ENCODE results near the gene SIAH2. TPM values are rescaled to one million over a fixed set of nuclear protein-coding genes. Genes with fewer than 3 reads are reported as not detected.

SIAH2 gene
- total and polyA plus RNA-seq, 7 experiments from 2014 or later = 13.9 to 39.2 (median 27.4) TPM

Other genes starting within 250 kb of the SIAH2 start
- gene SERP1, start 216.7 kb downstream of the SIAH2 start, total RNA-seq = 100 to 1,000 TPM in 4 of 5 experiments, 10 to 100 TPM in 1; 89.4 to 120 (median 115) TPM
- 100 to 1,000 TPM; 115 to 140 TPM for gene SERP1, start 216.7 kb downstream of the SIAH2 start, polyA plus RNA-seq
- gene EIF2A, start 216.4 kb downstream of the SIAH2 start, total RNA-seq = 100 to 1,000 TPM in 4 of 5 experiments, 10 to 100 TPM in 1; 94.7 to 135 (median 105) TPM
- 10 to 100 TPM; 54.1 to 58.4 TPM for gene EIF2A, start 216.4 kb downstream of the SIAH2 start, polyA plus RNA-seq
- 100 to 1,000 TPM in 1 of 5 experiments, 10 to 100 TPM in 4; 51.3 to 104 (median 78.1) TPM for gene SELENOT, start 159.8 kb downstream of the SIAH2 start, total RNA-seq
- 100 to 1,000 TPM; 174 to 179 TPM for gene SELENOT, start 159.8 kb downstream of the SIAH2 start, polyA plus RNA-seq
- 1 to 10 TPM in 1 of 5 experiments, under 1 TPM in 4; 0.24 to 1.4 (median 0.53) TPM for gene ERICH6, start 59.2 kb downstream of the SIAH2 start, total RNA-seq
- gene ERICH6, start 59.2 kb downstream of the SIAH2 start, polyA plus RNA-seq = not detected
- not detected for gene MINDY4B, start 142.3 kb upstream of the SIAH2 start, total RNA-seq
- not detected for gene MINDY4B, start 142.3 kb upstream of the SIAH2 start, polyA plus RNA-seq
- not detected for gene CLRN1, start 209.6 kb upstream of the SIAH2 start, total RNA-seq
- not detected for gene CLRN1, start 209.6 kb upstream of the SIAH2 start, polyA plus RNA-seq

Measured in naive thymus-derived CD4-positive, alpha-beta T cell (primary cell).